ENCODE data around the gene CIC. TPM values are rescaled to one million over a fixed set of nuclear protein-coding genes. Genes with fewer than 3 reads are reported as not detected.
"Not testable (repeated sequence)": the region's sequence is repeated elsewhere in the genome, so short reads cannot be mapped to it uniquely, and the experiment has no call there.

CIC gene
- total RNA-seq, 2 donors from 2014 or later: 112 to 125 TPM

DNA sequence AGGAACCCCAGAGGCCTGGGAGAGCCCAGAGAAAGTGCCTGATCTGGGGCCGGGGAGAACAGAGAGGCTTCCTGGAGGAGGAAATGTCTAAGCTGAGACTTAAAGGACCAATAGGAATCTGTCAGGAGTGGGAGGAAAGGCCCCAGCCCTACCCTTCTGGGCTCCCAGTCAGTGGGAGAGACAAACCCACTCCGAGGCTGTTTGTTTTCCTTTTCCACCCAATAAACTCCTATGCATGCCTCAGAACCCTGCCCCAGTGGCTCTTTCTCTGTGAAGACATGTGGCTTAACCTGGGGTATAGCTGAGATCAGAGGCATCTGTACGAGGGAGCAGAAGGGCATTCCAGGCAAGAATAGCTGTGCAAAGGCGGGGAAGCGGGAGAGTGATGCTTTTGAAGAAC is 58.3 kb downstream of the CIC start:
- H3K36me3 Mint-ChIP-seq (ENCODE audit: low read depth): peaks cover 6% of the 10 kb centered on the region

DNA sequence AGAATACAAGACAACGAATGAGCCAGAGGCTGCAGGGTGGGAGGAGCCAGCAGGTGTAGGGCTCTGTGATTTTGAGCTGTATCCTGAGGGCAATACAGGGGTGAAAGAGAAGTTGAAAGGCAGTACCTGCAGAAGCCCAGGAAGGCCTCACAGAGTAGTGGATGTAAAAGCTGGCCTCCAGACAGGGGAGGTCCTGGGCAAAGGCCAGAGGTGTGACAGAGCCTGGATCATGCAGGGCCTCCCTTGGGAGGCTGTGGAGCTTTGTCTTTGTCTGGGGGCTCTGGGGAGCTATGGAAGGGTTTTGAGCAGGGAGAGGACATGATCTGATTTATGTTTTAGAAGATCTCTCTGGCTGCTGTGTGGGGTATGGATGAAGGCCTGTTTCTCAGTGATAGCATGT is 59.1 kb downstream of the CIC start:
- H3K4me3 Mint-ChIP-seq: no peak overlapping the region
- no peak for ATAC-seq
- no peaks in the 10 kb centered on the region for H3K9me3 ChIP-seq (ENCODE audit: control insufficient read depth, low read length, poor library complexity, severe bottlenecking)
- peak overlapping the region; percentile 72 for H3K27ac Mint-ChIP-seq
- H3K4me1 Mint-ChIP-seq: peaks cover 24% of the 10 kb centered on the region
- H3K36me3 Mint-ChIP-seq (ENCODE audit: low read depth): peaks cover 6% of the 10 kb centered on the region
- peaks cover 6% of the 10 kb centered on the region for H3K27me3 Mint-ChIP-seq
- no peak for DNase-seq

More for the DNA sequence above, 58.3 kb downstream of the CIC start:
- DNase-seq: no peak
- Mint-ChIP-seq H3K27ac (no peak overlapping the region), H3K4me1 (peaks cover 24% of the 10 kb centered on the region), H3K27me3 (peaks cover 6% of the 10 kb centered on the region), H3K4me3 (no peak overlapping the region)
- H3K9me3 ChIP-seq (ENCODE audit: control insufficient read depth, low read length, poor library complexity, severe bottlenecking): no peaks in the 10 kb centered on the region
- no peak for ATAC-seq

DNA sequence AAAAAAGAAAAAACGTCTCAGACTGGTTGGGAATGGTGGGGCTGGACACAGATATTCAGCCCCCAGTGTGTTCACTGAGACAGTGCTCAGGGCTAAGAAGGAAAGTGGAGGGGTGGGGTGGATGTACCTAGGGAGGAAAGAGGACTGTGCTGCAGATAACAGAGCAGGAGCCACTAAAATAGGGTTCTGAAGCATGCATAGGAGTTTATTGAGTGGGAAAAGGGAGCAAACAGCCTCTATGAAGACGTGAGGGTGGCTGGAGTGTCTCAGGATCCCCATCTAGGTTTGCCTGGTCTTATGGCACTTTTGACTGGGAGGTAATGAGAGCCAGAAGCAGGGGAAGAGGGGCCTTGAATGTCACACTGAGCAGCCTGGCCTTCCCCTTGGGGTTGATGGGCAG is 59.8 kb downstream of the CIC start:
- ATAC-seq (no peak), DNase-seq (no peak)
- H3K9me3 ChIP-seq (ENCODE audit: control insufficient read depth, low read length, poor library complexity, severe bottlenecking): no peaks in the 10 kb centered on the region
- no peak overlapping the region for H3K4me3 Mint-ChIP-seq
- peak overlapping the region; percentile 72 for H3K27ac Mint-ChIP-seq
- peaks cover 6% of the 10 kb centered on the region for H3K27me3 Mint-ChIP-seq
- peaks cover 6% of the 10 kb centered on the region for H3K36me3 Mint-ChIP-seq (ENCODE audit: low read depth)
- peaks cover 24% of the 10 kb centered on the region for H3K4me1 Mint-ChIP-seq

DNA sequence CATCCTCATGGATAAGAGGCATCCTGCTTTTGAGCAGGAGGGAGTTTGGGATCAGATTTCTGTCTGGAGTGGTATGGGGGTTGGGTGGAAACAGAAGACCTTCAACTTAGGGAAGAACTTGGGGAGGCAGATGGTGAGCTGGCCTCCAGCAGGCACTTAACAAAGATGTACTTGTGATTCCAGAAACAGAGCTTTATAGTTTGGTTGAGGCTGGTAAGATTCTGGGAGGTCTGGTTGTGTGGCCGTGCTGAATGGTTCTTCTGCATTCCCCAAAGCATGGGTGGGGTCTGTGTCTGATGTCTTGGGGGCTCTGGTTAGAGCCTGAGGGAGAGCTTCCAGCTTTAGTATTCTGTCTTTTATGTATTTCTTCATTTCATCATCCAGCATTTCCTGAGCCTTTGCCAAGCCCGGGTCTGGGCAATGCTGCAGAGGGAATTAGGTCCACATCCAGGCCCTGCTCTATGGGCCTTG is 61.2 kb downstream of the CIC start:
- H3K4me3 Mint-ChIP-seq: no peak overlapping the region
- peaks cover 19% of the 10 kb centered on the region for H3K4me1 Mint-ChIP-seq
- H3K9me3 ChIP-seq (ENCODE audit: control insufficient read depth, low read length, poor library complexity, severe bottlenecking): no peaks in the 10 kb centered on the region
- H3K27me3 Mint-ChIP-seq: no peaks in the 10 kb centered on the region
- no peak for ATAC-seq
- DNase-seq: no peak
- no peak overlapping the region for H3K27ac Mint-ChIP-seq
- peaks cover under 1% of the 10 kb centered on the region for H3K36me3 Mint-ChIP-seq (ENCODE audit: low read depth)

- not testable (repeated sequence) for DNase-seq; H3K27ac Mint-ChIP-seq; ATAC-seq; H3K36me3 Mint-ChIP-seq (ENCODE audit: low read depth); H3K27me3 Mint-ChIP-seq; H3K9me3 ChIP-seq (ENCODE audit: control insufficient read depth, low read length, poor library complexity, severe bottlenecking); H3K4me3 Mint-ChIP-seq
- peaks cover 16% of the 10 kb centered on the region for H3K4me1 Mint-ChIP-seq
Observed at GRCh38 chr19:42331333-42331732, 62.3 kb downstream of the CIC start.

DNA sequence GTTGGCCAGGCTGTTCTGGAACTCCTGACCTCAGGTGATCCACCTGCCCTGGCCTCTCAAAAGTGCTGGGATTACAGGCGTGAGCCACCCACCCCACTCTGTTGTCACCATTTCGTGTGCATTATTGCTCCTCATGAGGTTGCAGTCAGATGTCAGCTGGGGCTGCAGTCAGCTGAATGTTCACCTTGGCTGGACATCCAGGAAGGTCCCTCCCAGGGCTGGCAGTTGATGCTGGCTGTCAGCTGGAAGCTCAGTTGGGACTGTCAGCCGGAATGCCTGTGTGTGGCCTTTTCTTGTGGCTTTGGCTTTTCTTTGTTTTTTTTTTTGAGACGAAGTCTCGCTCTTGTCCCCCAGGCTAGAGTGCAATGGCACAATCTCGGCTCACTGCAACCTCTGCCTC is 63.0 kb downstream of the CIC start:
- H3K9me3 ChIP-seq (ENCODE audit: control insufficient read depth, low read length, poor library complexity, severe bottlenecking): no peaks in the 10 kb centered on the region
- no peaks in the 10 kb centered on the region for H3K27me3 Mint-ChIP-seq
- H3K27ac Mint-ChIP-seq: no peak overlapping the region
- no peak for DNase-seq
- H3K4me3 Mint-ChIP-seq: no peak overlapping the region
- no peak for ATAC-seq
- peaks cover 16% of the 10 kb centered on the region for H3K4me1 Mint-ChIP-seq
- no peaks in the 10 kb centered on the region for H3K36me3 Mint-ChIP-seq (ENCODE audit: low read depth)

GRCh38 chr19:42333018-42333417 is 64.0 kb downstream of the CIC start:
- Mint-ChIP-seq H3K4me1 (peaks cover 14% of the 10 kb centered on the region), H3K27ac (no peak overlapping the region), H3K36me3 (ENCODE audit: low read depth) (no peaks in the 10 kb centered on the region)

GRCh38 chr19:42333975-42334696 is 65.1 kb downstream of the CIC start:
- H3K27me3 Mint-ChIP-seq: no peaks in the 10 kb centered on the region
- peaks cover 5% of the 10 kb centered on the region for H3K4me1 Mint-ChIP-seq
- no peak overlapping the region for H3K27ac Mint-ChIP-seq
- H3K4me3 Mint-ChIP-seq: no peak overlapping the region
- no peak for ATAC-seq
- no peak for DNase-seq
- H3K9me3 ChIP-seq (ENCODE audit: control insufficient read depth, low read length, poor library complexity, severe bottlenecking): no peaks in the 10 kb centered on the region
- H3K36me3 Mint-ChIP-seq (ENCODE audit: low read depth): no peaks in the 10 kb centered on the region

More at GRCh38 chr19:42333018-42333417, 64.0 kb downstream of the CIC start:
- Mint-ChIP-seq H3K27me3 (no peaks in the 10 kb centered on the region), H3K4me3 (no peak overlapping the region)
- ATAC-seq (no peak), DNase-seq (no peak)
- H3K9me3 ChIP-seq (ENCODE audit: control insufficient read depth, low read length, poor library complexity, severe bottlenecking): no peaks in the 10 kb centered on the region

- DNase-seq (no peak), ATAC-seq (no peak)
- Mint-ChIP-seq H3K36me3 (ENCODE audit: low read depth) (no peaks in the 10 kb centered on the region), H3K4me1 (peaks cover 5% of the 10 kb centered on the region), H3K27ac (no peak overlapping the region), H3K4me3 (no peak overlapping the region), H3K27me3 (no peaks in the 10 kb centered on the region)
- no peaks in the 10 kb centered on the region for H3K9me3 ChIP-seq (ENCODE audit: control insufficient read depth, low read length, poor library complexity, severe bottlenecking)
Observed at GRCh38 chr19:42334697-42335373, 65.8 kb downstream of the CIC start.

GRCh38 chr19:42335374-42335936 is 66.4 kb downstream of the CIC start:
- DNase-seq: no peak
- ATAC-seq: no peak
- Mint-ChIP-seq H3K4me1 (peaks cover 5% of the 10 kb centered on the region), H3K27ac (no peak overlapping the region), H3K4me3 (no peak overlapping the region), H3K27me3 (no peaks in the 10 kb centered on the region), H3K36me3 (ENCODE audit: low read depth) (no peaks in the 10 kb centered on the region)
- no peaks in the 10 kb centered on the region for H3K9me3 ChIP-seq (ENCODE audit: control insufficient read depth, low read length, poor library complexity, severe bottlenecking)

- H3K9me3 ChIP-seq (ENCODE audit: control insufficient read depth, low read length, poor library complexity, severe bottlenecking): no peaks in the 10 kb centered on the region
- Mint-ChIP-seq H3K4me3 (no peak overlapping the region), H3K4me1 (peaks cover 2% of the 10 kb centered on the region), H3K27ac (no peak overlapping the region), H3K36me3 (ENCODE audit: low read depth) (no peaks in the 10 kb centered on the region), H3K27me3 (no peaks in the 10 kb centered on the region)
- DNase-seq: no peak
- ATAC-seq: no peak
Observed at GRCh38 chr19:42335971-42336370, 66.9 kb downstream of the CIC start.

DNA sequence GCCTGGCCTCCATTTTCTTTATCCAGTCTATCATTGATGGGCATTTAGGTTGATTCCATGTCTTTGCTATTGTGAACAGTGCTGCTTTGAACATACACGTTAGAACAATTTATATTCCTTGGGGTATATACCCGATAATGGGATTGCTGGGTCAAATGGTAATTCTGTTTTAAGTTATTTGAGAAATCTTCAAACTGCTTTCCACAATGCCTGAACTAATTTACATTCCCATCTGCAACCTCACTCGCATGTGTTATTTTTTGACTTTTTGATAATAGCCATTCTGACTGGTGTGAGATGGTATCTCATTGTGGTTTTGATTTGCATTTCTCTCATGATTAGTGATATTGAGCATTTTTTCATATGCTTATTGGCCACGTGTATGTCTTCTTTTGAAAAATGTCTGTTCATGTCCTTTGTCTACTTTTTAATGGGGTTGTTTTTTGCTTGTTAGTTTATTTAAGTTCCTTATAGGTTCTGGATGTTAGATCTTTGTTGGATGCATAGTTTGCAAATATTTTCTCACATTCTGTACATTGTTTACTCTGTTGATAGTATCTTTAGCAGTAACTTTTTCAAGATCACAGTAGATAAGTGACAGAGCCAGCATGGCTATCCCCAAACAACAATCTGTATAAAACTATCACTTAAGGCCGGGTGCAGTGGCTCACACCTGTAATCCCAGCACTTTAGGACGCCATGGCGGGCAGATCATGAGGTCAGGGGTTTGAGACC is 70.2 kb downstream of the CIC start:
- not testable (repeated sequence) for H3K4me1 Mint-ChIP-seq; H3K27ac Mint-ChIP-seq; H3K27me3 Mint-ChIP-seq; H3K4me3 Mint-ChIP-seq; ATAC-seq; H3K36me3 Mint-ChIP-seq (ENCODE audit: low read depth); DNase-seq; H3K9me3 ChIP-seq (ENCODE audit: control insufficient read depth, low read length, poor library complexity, severe bottlenecking)

DNA sequence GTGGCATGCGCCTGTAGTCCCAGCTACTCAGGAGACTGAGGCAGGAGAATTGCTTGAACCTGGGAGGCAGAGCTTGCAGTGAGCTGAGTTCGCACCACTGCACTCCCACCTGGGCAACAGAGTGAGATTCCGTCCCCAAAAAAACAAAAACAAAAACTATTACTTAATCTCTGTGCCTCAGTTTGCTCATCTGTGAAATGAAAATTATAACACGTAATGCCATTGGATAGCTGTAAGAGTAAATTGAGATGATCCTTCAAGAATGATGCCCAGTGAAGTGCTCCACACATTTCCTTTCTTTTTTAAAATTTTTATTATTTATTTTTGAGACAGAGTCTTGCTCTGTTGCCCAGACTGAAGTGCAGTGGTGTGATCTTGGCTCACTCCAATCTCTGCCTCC is 70.9 kb downstream of the CIC start:
- H3K4me1 Mint-ChIP-seq; H3K4me3 Mint-ChIP-seq; ATAC-seq; H3K36me3 Mint-ChIP-seq (ENCODE audit: low read depth); H3K27ac Mint-ChIP-seq; H3K27me3 Mint-ChIP-seq; H3K9me3 ChIP-seq (ENCODE audit: control insufficient read depth, low read length, poor library complexity, severe bottlenecking); DNase-seq: not testable (repeated sequence)

All from T-helper 17 cell (primary cell).